Adrenal gland (tissue), 5 donors: Measurements from ENCODE around the gene ACVR1B.

Experiments
- CTCF ChIP-seq, 6 experiments: fragments of 450-650 bp in 4 of 6; fragments of 200-600 bp in 2 of 6; sonication (generic) in 1 of 6; IDR thresholded peaks; 1 replicate in 5 of 6; 2 replicates in 1 of 6; pipeline versions ENCODE4 v1.5.1 to v1.8.0; 2016 to 2021; ENCODE audit warnings: antibody characterized with exemption in 6 of 6, mild to moderate bottlenecking in 2 of 6, moderate library complexity in 1 of 6
- POLR2A ChIP-seq, 2 donors: fragments of 450-650 bp; IDR thresholded peaks; one replicate each; pipeline ENCODE4 v1.6.1; 2017; ENCODE audit warnings: antibody characterized with exemption in 2 of 2, mild to moderate bottlenecking in 2 of 2, moderate library complexity in 1 of 2
- donor health status: DM: no; HTN: no; CAD: no.

- TF ChIP-seq CTCF (IDR thresholded peaks at IDR 0.05), result no peak
- TF ChIP-seq POLR2A (IDR thresholded peaks at IDR 0.05), result no peak
These were observed 59.4 kb downstream of the ACVR1B start for GRCh38 chr12:52010692-52011601.
